Measurements from ENCODE around the gene ADGRG6.

GRCh38 chr6:142400495-142400894 is 98.7 kb downstream of the ADGRG6 start:
- TF ChIP-seq CTCF (conservative IDR thresholded peaks at IDR 0.05 in 1 of 2, IDR thresholded peaks at IDR 0.05 in 1 of 2; ENCODE audit: extremely low read depth in 1 of 2, insufficient read depth in 1 of 2, low read depth in 1 of 2, low read length in 2 of 2) (no peak), EZH2 (IDR thresholded peaks at IDR 0.05; ENCODE audit: borderline replicate concordance, low read length) (no peak)
